Measurements from ENCODE around the gene CCDC191. TPM values are rescaled to one million over a fixed set of nuclear protein-coding genes. Genes with fewer than 3 reads are reported as not detected.

The CCDC191 gene, protein sequence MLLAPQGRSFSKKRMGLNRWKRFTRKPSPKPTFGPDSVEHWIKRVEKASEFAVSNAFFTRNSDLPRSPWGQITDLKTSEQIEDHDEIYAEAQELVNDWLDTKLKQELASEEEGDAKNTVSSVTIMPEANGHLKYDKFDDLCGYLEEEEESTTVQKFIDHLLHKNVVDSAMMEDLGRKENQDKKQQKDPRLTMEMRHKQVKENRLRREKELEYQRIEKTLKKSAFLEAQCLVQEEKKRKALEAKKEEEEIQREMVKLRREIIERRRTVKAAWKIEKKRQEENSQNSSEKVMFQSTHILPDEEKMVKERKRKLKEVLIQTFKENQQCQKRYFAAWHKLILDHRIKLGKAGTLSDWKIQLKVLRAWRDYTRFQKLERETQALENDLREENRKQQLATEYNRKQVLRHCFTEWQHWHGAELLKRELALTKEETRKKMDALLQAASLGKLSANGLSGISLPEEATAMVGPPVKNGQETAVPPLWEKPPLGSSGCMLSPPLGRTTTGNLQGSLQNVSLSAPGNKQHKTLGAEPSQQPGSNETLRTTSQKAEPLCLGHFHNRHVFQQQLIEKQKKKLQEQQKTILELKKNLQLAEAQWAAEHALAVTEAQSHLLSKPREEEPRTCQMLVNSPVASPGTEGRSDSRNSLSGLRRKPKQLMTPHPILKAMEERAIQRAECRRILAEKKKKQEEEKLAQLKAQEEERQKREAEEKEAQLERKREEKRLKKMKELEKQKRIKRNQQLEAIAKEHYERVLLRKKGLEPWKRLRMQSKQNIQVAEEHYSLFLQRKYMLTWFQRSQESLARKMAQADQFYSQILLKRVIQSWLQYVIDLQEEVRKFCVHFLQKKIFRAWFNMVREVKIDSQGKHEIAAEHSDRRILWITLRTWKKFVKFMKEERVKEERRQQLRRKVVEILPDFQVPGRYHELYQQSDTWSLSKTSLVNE
- 1.4 to 2.1 TPM (median 1.7 TPM) in 5 replicates for total RNA-seq (2022; extraction: Qiagen RNA extraction)

GRCh38 chr3:114056130-114057010 lies at the start of gene CCDC191, which contains the start of gene QTRT2:
CCDC191 (minus strand) TSS chr3:114056526; CDS start chr3:114056466, 60 bp downstream.
QTRT2 (plus strand) TSS chr3:114056737; CDS start chr3:114065258, 8,521 bp downstream.

DNA sequence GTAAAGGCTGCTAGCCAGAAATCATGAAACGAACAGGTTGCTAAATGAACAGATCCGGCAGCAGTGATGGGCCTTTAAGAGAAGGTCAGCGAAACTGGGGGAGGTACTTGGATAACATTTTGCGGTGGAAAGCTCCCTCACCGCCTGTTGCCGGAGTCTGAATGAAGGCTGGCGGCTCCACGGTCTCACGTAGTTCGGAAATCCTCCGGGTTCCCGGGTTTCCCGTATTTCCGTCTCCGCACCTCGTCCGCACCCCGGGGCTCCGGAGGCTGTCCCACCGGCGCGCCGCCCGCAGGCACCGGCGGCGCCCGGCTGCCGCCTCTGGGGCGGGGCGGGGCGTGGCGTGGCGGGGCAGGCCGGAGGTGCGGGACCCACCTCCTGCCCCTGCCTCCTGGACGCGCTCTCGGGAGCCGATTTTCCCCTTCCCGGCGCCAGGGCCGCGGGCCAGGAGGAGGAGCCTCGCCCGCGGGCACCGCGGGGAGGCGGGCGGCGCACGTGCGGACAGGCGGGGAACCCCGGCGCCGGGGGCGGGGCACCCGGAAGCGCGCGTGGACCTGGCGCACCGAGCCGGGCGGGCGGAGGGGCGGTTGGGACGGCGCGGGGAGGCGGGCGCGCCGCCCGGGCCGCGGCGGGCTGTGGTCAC lies 108.8 kb downstream of the CCDC191 start, which contains the start of gene ZDHHC23:
ZDHHC23 (plus strand) TSS at position 642 of the 643 bp plus-strand sequence. CDS start 790 bp downstream, outside the sequence.

Other genes starting within 250 kb of the CCDC191 start
- gene GRAMD1C, start 217.7 kb downstream of the CCDC191 start, total RNA-seq (2022; extraction: Qiagen RNA extraction) = 0.52 to 1.8 TPM (median 0.72 TPM) in 5 replicates
- 2.4 to 4.0 TPM (median 3.5 TPM) in 5 replicates for gene ZDHHC23, start 108.5 kb downstream of the CCDC191 start, total RNA-seq (2022; extraction: Qiagen RNA extraction)
- 21.5 to 25.7 TPM (median 23.4 TPM) in 5 replicates for gene QTRT2, start 211 bp upstream of the CCDC191 start, total RNA-seq (2022; extraction: Qiagen RNA extraction)
- gene DRD3, start 122.5 kb upstream of the CCDC191 start, total RNA-seq (2022; extraction: Qiagen RNA extraction) = not detected in 5 replicates
- gene ZNF80, start 181.1 kb upstream of the CCDC191 start, total RNA-seq (2022; extraction: Qiagen RNA extraction) = 0.04 TPM in 1 of 5 replicates, not detected in the others
- gene TIGIT, start 237.5 kb upstream of the CCDC191 start, total RNA-seq (2022; extraction: Qiagen RNA extraction) = not detected in 5 replicates